ENCODE results near the gene FOXD2. TPM values are rescaled to one million over a fixed set of nuclear protein-coding genes. Genes with fewer than 3 reads are reported as not detected.
A peak's percentile ranks its signal among the peaks of the same experiment; 100 is the strongest.

The FOXD2 gene
- total RNA-seq, 1 donor from 2014 or later, result under 0.01 TPM

GRCh38 chr1:47432071-47433036 lies 5.5 kb upstream of the FOXD2 start:
- Histone ChIP-seq H3K9me3 (ENCODE audit: control insufficient read depth in 3 of 3, low read length in 3 of 3) (no peaks in the 10 kb centered on the region), H3K36me3 (ENCODE audit: control insufficient read depth in 3 of 3, insufficient read depth in 3 of 3, low read length in 3 of 3) (no peaks in the 10 kb centered on the region), H3K27me3 (ENCODE audit: control insufficient read depth in 3 of 3, insufficient read depth in 3 of 3, low read length in 3 of 3) (peaks cover 67 to 72% (median 72%) of the 10 kb centered on the region in 3 donors), H3K27ac (ENCODE audit: low read depth, low read length) (no peak overlapping the region), H3K4me3 (ENCODE audit: low read length in 3 of 3) (peak overlapping the region in 1 of 3 donors; percentile 35), H3K4me1 (ENCODE audit: control insufficient read depth in 3 of 3, insufficient read depth in 3 of 3, low read length in 3 of 3) (peaks cover 18 to 42% (median 37%) of the 10 kb centered on the region in 3 donors), H3K9ac (ENCODE audit: low read depth in 1 of 3, low read length in 3 of 3) (no peak overlapping the region)

- no peak overlapping the region for H3K27ac ChIP-seq (ENCODE audit: low read depth, low read length)
- H3K27me3 ChIP-seq (ENCODE audit: control insufficient read depth in 3 of 3, insufficient read depth in 3 of 3, low read length in 3 of 3), result peaks cover 67 to 74% (median 68%) of the 10 kb centered on the region in 3 donors
- no peak overlapping the region for H3K4me3 ChIP-seq (ENCODE audit: low read length in 3 of 3)
- no peak overlapping the region for H3K9ac ChIP-seq (ENCODE audit: low read depth in 1 of 3, low read length in 3 of 3)
- H3K36me3 ChIP-seq (ENCODE audit: control insufficient read depth in 3 of 3, insufficient read depth in 3 of 3, low read length in 3 of 3), result no peaks in the 10 kb centered on the region
- peaks cover 18 to 42% (median 37%) of the 10 kb centered on the region in 3 donors for H3K4me1 ChIP-seq (ENCODE audit: control insufficient read depth in 3 of 3, insufficient read depth in 3 of 3, low read length in 3 of 3)
- no peaks in the 10 kb centered on the region for H3K9me3 ChIP-seq (ENCODE audit: control insufficient read depth in 3 of 3, low read length in 3 of 3)
Observed at GRCh38 chr1:47433037-47433421, 4.8 kb upstream of the FOXD2 start.

DNA sequence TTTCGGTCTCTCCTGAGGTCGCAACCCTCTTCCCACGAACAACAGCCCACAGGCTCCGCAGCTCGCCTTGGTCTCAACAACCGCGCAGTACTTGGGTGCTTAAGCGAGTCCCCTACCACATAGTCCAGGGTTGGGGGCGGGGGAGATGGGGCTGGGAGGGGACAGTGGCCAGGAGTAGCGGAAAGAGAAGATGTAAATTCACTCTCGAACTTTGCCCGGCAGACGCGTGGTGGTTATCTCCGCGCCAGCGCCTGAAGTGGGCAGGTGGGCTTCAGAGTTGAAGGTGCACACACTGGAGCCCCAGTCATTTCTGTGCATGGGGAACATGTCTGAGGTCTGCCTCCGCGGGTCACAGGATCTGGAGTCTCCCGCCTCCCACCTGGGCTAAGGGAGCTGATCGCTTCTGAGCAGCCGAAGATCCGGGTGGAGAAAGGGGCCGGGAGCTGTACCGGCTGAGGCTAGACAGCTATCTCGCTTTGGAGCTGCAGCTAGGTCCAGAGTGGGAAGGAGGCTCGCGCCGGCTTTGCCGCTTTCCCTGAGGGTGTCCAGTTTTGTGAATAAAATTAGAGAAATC lies 4.3 kb upstream of the FOXD2 start:
- Histone ChIP-seq H3K9me3 (ENCODE audit: control insufficient read depth in 3 of 3, low read length in 3 of 3) (no peaks in the 10 kb centered on the region), H3K27me3 (ENCODE audit: control insufficient read depth in 3 of 3, insufficient read depth in 3 of 3, low read length in 3 of 3) (peaks cover 67 to 72% (median 67%) of the 10 kb centered on the region in 3 donors), H3K4me1 (ENCODE audit: control insufficient read depth in 3 of 3, insufficient read depth in 3 of 3, low read length in 3 of 3) (peaks cover 18 to 42% (median 37%) of the 10 kb centered on the region in 3 donors), H3K27ac (ENCODE audit: low read depth, low read length) (no peak overlapping the region), H3K36me3 (ENCODE audit: control insufficient read depth in 3 of 3, insufficient read depth in 3 of 3, low read length in 3 of 3) (no peaks in the 10 kb centered on the region), H3K9ac (ENCODE audit: low read depth in 1 of 3, low read length in 3 of 3) (no peak overlapping the region), H3K4me3 (ENCODE audit: low read length in 3 of 3) (no peak overlapping the region)

- Histone ChIP-seq H3K4me1 (ENCODE audit: control insufficient read depth in 3 of 3, insufficient read depth in 3 of 3, low read length in 3 of 3) (peaks cover 18 to 42% (median 37%) of the 10 kb centered on the region in 3 donors), H3K36me3 (ENCODE audit: control insufficient read depth in 3 of 3, insufficient read depth in 3 of 3, low read length in 3 of 3) (no peaks in the 10 kb centered on the region), H3K9me3 (ENCODE audit: control insufficient read depth in 3 of 3, low read length in 3 of 3) (no peaks in the 10 kb centered on the region), H3K27ac (ENCODE audit: low read depth, low read length) (no peak overlapping the region), H3K4me3 (ENCODE audit: low read length in 3 of 3) (peak overlapping the region; percentile 29 to 49 (median 48)), H3K27me3 (ENCODE audit: control insufficient read depth in 3 of 3, insufficient read depth in 3 of 3, low read length in 3 of 3) (peaks cover 63 to 78% (median 71%) of the 10 kb centered on the region in 3 donors), H3K9ac (ENCODE audit: low read depth in 1 of 3, low read length in 3 of 3) (peak overlapping the region in 1 of 3 donors; percentile 8)
Observed at GRCh38 chr1:47434051-47434842, 3.6 kb upstream of the FOXD2 start.

DNA sequence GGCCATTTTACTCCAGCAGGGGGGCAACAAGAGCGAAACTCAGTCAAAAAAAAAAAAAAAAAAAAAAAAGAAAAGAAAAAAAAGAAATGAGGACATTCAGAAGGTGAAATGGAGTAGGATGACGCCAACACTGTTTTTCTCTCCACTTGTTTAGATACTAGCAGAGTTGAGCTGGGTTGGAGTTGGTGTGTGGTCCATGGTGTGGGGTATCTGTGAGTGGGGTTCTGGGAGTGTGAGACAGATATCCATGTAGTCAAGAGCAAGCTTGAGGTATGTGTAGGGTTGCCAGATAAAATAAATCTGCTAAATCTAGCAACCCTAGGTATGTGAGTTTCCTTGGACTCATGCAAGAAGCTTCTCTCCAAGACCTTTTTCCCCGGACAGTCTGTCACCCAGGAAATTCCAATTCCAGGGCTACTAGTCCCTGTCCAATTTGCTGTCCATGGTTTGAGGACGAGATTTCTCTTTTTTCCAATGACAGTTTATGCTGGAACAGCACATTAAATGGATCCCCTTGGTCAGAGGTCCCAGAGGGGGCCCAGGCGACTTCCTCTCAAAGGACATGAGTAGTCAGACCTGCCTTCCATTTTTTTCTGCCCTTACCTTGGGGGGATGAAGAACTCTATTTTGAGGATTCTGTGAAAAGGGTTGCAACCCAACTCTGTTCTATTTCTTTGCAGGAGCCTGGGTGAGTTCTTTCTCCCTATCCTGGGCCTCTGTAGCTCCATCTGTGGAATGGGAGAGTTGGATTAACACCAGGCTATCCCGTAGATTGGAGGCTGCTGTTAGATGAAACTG lies 2.1 kb upstream of the FOXD2 start:
- no peak overlapping the region for H3K9ac ChIP-seq (ENCODE audit: low read depth in 1 of 3, low read length in 3 of 3)
- H3K4me1 ChIP-seq (ENCODE audit: control insufficient read depth in 3 of 3, insufficient read depth in 3 of 3, low read length in 3 of 3), result peaks cover 18 to 42% (median 37%) of the 10 kb centered on the region in 3 donors
- no peak overlapping the region for H3K4me3 ChIP-seq (ENCODE audit: low read length in 3 of 3)
- H3K27me3 ChIP-seq (ENCODE audit: control insufficient read depth in 3 of 3, insufficient read depth in 3 of 3, low read length in 3 of 3), result peaks cover 76 to 84% (median 82%) of the 10 kb centered on the region in 3 donors
- H3K36me3 ChIP-seq (ENCODE audit: control insufficient read depth in 3 of 3, insufficient read depth in 3 of 3, low read length in 3 of 3), result no peaks in the 10 kb centered on the region
- no peak overlapping the region for H3K27ac ChIP-seq (ENCODE audit: low read depth, low read length)
- H3K9me3 ChIP-seq (ENCODE audit: control insufficient read depth in 3 of 3, low read length in 3 of 3), result no peaks in the 10 kb centered on the region

- Histone ChIP-seq H3K9me3 (ENCODE audit: control insufficient read depth in 3 of 3, low read length in 3 of 3) (no peaks in the 10 kb centered on the region), H3K4me1 (ENCODE audit: control insufficient read depth in 3 of 3, insufficient read depth in 3 of 3, low read length in 3 of 3) (peaks cover 18 to 41% (median 37%) of the 10 kb centered on the region in 3 donors), H3K9ac (ENCODE audit: low read depth in 1 of 3, low read length in 3 of 3) (peak overlapping the region; percentile 43 to 81 (median 70)), H3K36me3 (ENCODE audit: control insufficient read depth in 3 of 3, insufficient read depth in 3 of 3, low read length in 3 of 3) (no peaks in the 10 kb centered on the region), H3K4me3 (ENCODE audit: low read length in 3 of 3) (peak overlapping the region; percentile 71 to 86 (median 85)), H3K27ac (ENCODE audit: low read depth, low read length) (peak overlapping the region; percentile 40), H3K27me3 (ENCODE audit: control insufficient read depth in 3 of 3, insufficient read depth in 3 of 3, low read length in 3 of 3) (peaks cover 75 to 83% (median 79%) of the 10 kb centered on the region in 3 donors)
Observed at GRCh38 chr1:47436304-47436978, 1.4 kb upstream of the FOXD2 start.

DNA sequence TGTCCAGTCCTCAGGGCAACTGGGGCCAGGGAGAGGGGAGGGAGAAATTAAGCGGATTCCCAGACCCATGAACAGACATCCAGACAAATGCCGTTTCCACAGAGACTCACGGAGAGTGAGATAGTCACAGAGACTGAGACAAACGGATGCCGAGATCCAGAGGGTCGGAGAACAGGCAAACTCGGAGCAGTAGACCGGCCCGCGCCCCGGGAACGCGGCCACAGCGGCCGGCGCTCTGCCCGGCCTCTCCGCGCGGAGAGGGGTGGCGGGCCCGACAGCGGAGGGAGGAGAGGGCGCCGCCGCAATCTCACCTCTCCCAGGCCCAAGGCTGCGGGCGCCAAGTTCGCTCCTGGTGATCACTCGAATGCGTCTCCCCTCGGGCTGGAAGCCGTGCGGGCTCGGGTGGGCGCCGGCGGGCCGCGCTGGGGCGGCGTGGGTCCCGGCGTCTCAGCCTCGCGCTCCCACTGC lies 831 bp upstream of the FOXD2 start:
- Histone ChIP-seq H3K4me3 (ENCODE audit: low read length in 3 of 3) (peak overlapping the region; percentile 71 to 86 (median 85)), H3K4me1 (ENCODE audit: control insufficient read depth in 3 of 3, insufficient read depth in 3 of 3, low read length in 3 of 3) (peaks cover 18 to 37% (median 32%) of the 10 kb centered on the region in 3 donors), H3K27ac (ENCODE audit: low read depth, low read length) (peak overlapping the region; percentile 40), H3K9ac (ENCODE audit: low read depth in 1 of 3, low read length in 3 of 3) (peak overlapping the region; percentile 43 to 81 (median 70)), H3K9me3 (ENCODE audit: control insufficient read depth in 3 of 3, low read length in 3 of 3) (no peaks in the 10 kb centered on the region), H3K36me3 (ENCODE audit: control insufficient read depth in 3 of 3, insufficient read depth in 3 of 3, low read length in 3 of 3) (no peaks in the 10 kb centered on the region), H3K27me3 (ENCODE audit: control insufficient read depth in 3 of 3, insufficient read depth in 3 of 3, low read length in 3 of 3) (peaks cover 75 to 83% (median 80%) of the 10 kb centered on the region in 3 donors)

GRCh38 chr1:47438165-47439016 lies 547 bp downstream of the FOXD2 start:
- Histone ChIP-seq H3K27me3 (ENCODE audit: control insufficient read depth in 3 of 3, insufficient read depth in 3 of 3, low read length in 3 of 3) (peaks cover 75 to 81% (median 79%) of the 10 kb centered on the region in 3 donors), H3K4me3 (ENCODE audit: low read length in 3 of 3) (peak overlapping the region in 2 of 3 donors; percentile 49 to 86), H3K9ac (ENCODE audit: low read depth in 1 of 3, low read length in 3 of 3) (no peak overlapping the region), H3K4me1 (ENCODE audit: control insufficient read depth in 3 of 3, insufficient read depth in 3 of 3, low read length in 3 of 3) (peaks cover 12 to 25% (median 24%) of the 10 kb centered on the region in 3 donors), H3K27ac (ENCODE audit: low read depth, low read length) (no peak overlapping the region), H3K9me3 (ENCODE audit: control insufficient read depth in 3 of 3, low read length in 3 of 3) (no peaks in the 10 kb centered on the region), H3K36me3 (ENCODE audit: control insufficient read depth in 3 of 3, insufficient read depth in 3 of 3, low read length in 3 of 3) (no peaks in the 10 kb centered on the region)

All from skeletal muscle tissue (tissue), 4 donors.